GM18511 (cell line): Measurements from ENCODE around the gene RXYLT1.
A peak's percentile ranks its signal among the peaks of the same experiment; 100 is the strongest.

Experiments
- ATAC-seq: cut with Tn5 transposase; IDR thresholded peaks from one replicate; pipeline ENCODE4 v1.9.1; 2021; ENCODE audit warnings: mild to moderate bottlenecking, moderate library complexity; ENCODE audit not compliant: unreplicated experiment

The RXYLT1 gene

GRCh38 chr12:63802012-63802608, 22.4 kb downstream of the RXYLT1 start:
- no peak for ATAC-seq

- no peak for ATAC-seq
Measured at GRCh38 chr12:63804746-63805145, 25.0 kb downstream of the RXYLT1 start.

- ATAC-seq, result no peak
Measured at GRCh38 chr12:63805704-63806672, 26.3 kb downstream of the RXYLT1 start.

GRCh38 chr12:63808631-63809030, 28.9 kb downstream of the RXYLT1 start:
- ATAC-seq, result no peak

GRCh38 chr12:63809566-63809965, 29.9 kb downstream of the RXYLT1 start:
- ATAC-seq, result no peak

- no peak for ATAC-seq
Measured at GRCh38 chr12:63811334-63811733, 31.6 kb downstream of the RXYLT1 start.

- ATAC-seq, result no peak
Measured at GRCh38 chr12:63811755-63812154, 32.0 kb downstream of the RXYLT1 start.

GRCh38 chr12:63814146-63814772, 34.5 kb downstream of the RXYLT1 start:
- peak; percentile 43 for ATAC-seq

GRCh38 chr12:63815482-63815852, 35.8 kb downstream of the RXYLT1 start:
- ATAC-seq, result no peak

GRCh38 chr12:63816031-63816430, 36.3 kb downstream of the RXYLT1 start:
- peak; percentile 43 for ATAC-seq

- ATAC-seq, result no peak
Measured at GRCh38 chr12:63820427-63820826, 40.7 kb downstream of the RXYLT1 start.

GRCh38 chr12:63821781-63822251, 42.1 kb downstream of the RXYLT1 start:
- ATAC-seq, result no peak

- no peak for ATAC-seq
Measured at GRCh38 chr12:63822352-63822751, 42.6 kb downstream of the RXYLT1 start.

- ATAC-seq, result no peak
Measured at GRCh38 chr12:63823040-63823439, 43.3 kb downstream of the RXYLT1 start.

GRCh38 chr12:63826006-63826585, 46.4 kb downstream of the RXYLT1 start:
- ATAC-seq, result peak; percentile 81

- no peak for ATAC-seq
Measured at GRCh38 chr12:63828867-63829266, 49.2 kb downstream of the RXYLT1 start.

GRCh38 chr12:63836046-63836445, 56.3 kb downstream of the RXYLT1 start:
- no peak for ATAC-seq

- no peak for ATAC-seq
Measured at GRCh38 chr12:63836936-63837335, 57.2 kb downstream of the RXYLT1 start.

- no peak for ATAC-seq
Measured at GRCh38 chr12:63838411-63838810, 58.7 kb downstream of the RXYLT1 start.

- no peak for ATAC-seq
Measured at GRCh38 chr12:63841011-63841410, 61.3 kb downstream of the RXYLT1 start.

GRCh38 chr12:63841571-63841970, 61.9 kb downstream of the RXYLT1 start:
- ATAC-seq, result no peak
